IMR-90 (cell line): ENCODE measurements around the gene ANKRD10.
A peak's percentile ranks its signal among the peaks of the same experiment; 100 is the strongest.

Experiments
- CEBPB ChIP-seq: IDR thresholded peaks from 2 replicates; pipeline ENCODE4 v1.6.1; 2012; ENCODE audit warnings: low read depth, low read length, improper control_type of control experiment
- CHD1 ChIP-seq: IDR thresholded peaks from 2 replicates; pipeline ENCODE4 v1.6.1; 2012; ENCODE audit warnings: low read depth, low read length, improper control_type of control experiment
- CTCF ChIP-seq: conservative IDR thresholded peaks from 2 replicates; pipeline ENCODE4 v1.5.1; 2012; ENCODE audit warnings: mild to moderate bottlenecking, low read depth, low read length, improper control_type of control experiment
- FOS ChIP-seq: fragments of 150-350 bp; IDR thresholded peaks from 2 replicates; pipeline ENCODE4 v1.6.1; 2016; ENCODE audit warnings: low read depth, low read length
- MAZ ChIP-seq: IDR thresholded peaks from 2 replicates; pipeline ENCODE4 v1.6.1; 2012; ENCODE audit warnings: low read depth, mild to moderate bottlenecking, low read length, improper control_type of control experiment, moderate library complexity, borderline replicate concordance
- NFE2L2 ChIP-seq: fragments of 150-350 bp; IDR thresholded peaks from 2 replicates; pipeline ENCODE4 v1.6.1; 2016; ENCODE audit warnings: low read depth, mild to moderate bottlenecking, low read length
- POLR2A ChIP-seq: IDR thresholded peaks from 2 replicates; pipeline ENCODE4 v1.6.1; 2012; ENCODE audit warnings: mild to moderate bottlenecking, low read depth, low read length
- RCOR1 ChIP-seq: IDR thresholded peaks from 2 replicates; pipeline ENCODE4 v1.6.1; 2012; ENCODE audit warnings: mild to moderate bottlenecking, low read length, improper control_type of control experiment; ENCODE audit not compliant: insufficient replicate concordance
- RFX5 ChIP-seq: IDR thresholded peaks from 2 replicates; pipeline ENCODE4 v1.8.0; 2012; ENCODE audit warnings: low read depth, mild to moderate bottlenecking, low read length, moderate library complexity
- SMC3 ChIP-seq: fragments of 150-350 bp; IDR thresholded peaks from 2 replicates; pipeline ENCODE4 v1.6.1; 2016; ENCODE audit warnings: low read depth, mild to moderate bottlenecking, antibody characterized with exemption, low read length, moderate library complexity
- TF ChIP-seq, protein P1 (sequence below): fragments of 150-350 bp; IDR thresholded peaks from 2 replicates; pipeline ENCODE4 v1.6.1; 2017; ENCODE audit warnings: mild to moderate bottlenecking, antibody characterized with exemption, low read length, low read depth

- TF ChIP-seq CTCF (peak; percentile 71), SMC3 (peak; percentile 79), POLR2A (no peak), MAZ (no peak), FOS (no peak), RFX5 (no peak), CEBPB (peak; percentile 70; the same call in 1 of the 2 replicates), CHD1 (no peak), RCOR1 (peak; percentile 38), NFE2L2 (no peak)
- TF ChIP-seq, protein P1, sequence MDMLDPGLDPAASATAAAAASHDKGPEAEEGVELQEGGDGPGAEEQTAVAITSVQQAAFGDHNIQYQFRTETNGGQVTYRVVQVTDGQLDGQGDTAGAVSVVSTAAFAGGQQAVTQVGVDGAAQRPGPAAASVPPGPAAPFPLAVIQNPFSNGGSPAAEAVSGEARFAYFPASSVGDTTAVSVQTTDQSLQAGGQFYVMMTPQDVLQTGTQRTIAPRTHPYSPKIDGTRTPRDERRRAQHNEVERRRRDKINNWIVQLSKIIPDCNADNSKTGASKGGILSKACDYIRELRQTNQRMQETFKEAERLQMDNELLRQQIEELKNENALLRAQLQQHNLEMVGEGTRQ = no peak
Measured at GRCh38 chr13:110944121-110944967, 29.5 kb upstream of the ANKRD10 start.
